Loucy (cell line): ENCODE data around the gene MEN1.

Source experiments
- H2AFZ ChIP-seq: fragments of 200-600 bp; sonication (generic); 2 replicates; pipeline ENCODE4 v1.6.0; 2016; ENCODE audit warnings: antibody characterized with exemption, mild to moderate bottlenecking, low read length, moderate library complexity
- H3F3A ChIP-seq: fragments of 200-600 bp; 2 replicates; pipeline ENCODE4 v1.6.0; 2016; ENCODE audit warnings: antibody characterized with exemption, low read depth, mild to moderate bottlenecking
- H3K27me3 ChIP-seq: fragments of 200-600 bp; sonication (generic); 2 replicates; pipeline ENCODE4 v1.6.1; 2014; ENCODE audit warnings: low read length, mild to moderate bottlenecking; ENCODE audit not compliant: insufficient read depth, poor library complexity, severe bottlenecking
- H3K36me3 ChIP-seq: fragments of 200-600 bp; sonication (generic); 2 replicates; pipeline ENCODE4 v1.6.1; 2016; ENCODE audit warnings: low read length; ENCODE audit not compliant: insufficient read depth
- H3K4me1 ChIP-seq: fragments of 200-600 bp; sonication (generic); 2 replicates; pipeline ENCODE4 v1.5.1; 2014; ENCODE audit warnings: low read length, mild to moderate bottlenecking; ENCODE audit not compliant: insufficient read depth, poor library complexity, severe bottlenecking
- H3K4me2 ChIP-seq: fragments of 200-600 bp; sonication (generic); 2 replicates; pipeline ENCODE4 v1.6.0; 2014; ENCODE audit warnings: antibody characterized with exemption, low read length, low read depth, mild to moderate bottlenecking; ENCODE audit not compliant: poor library complexity, severe bottlenecking
- H3K4me3 ChIP-seq: fragments of 200-600 bp; sonication (generic); 2 replicates; pipeline ENCODE4 v1.5.1; 2014; ENCODE audit warnings: low read length, mild to moderate bottlenecking, mixed read lengths; ENCODE audit not compliant: poor library complexity, severe bottlenecking
- H3K79me2 ChIP-seq: fragments of 200-600 bp; sonication (generic); 2 replicates; pipeline ENCODE4 v1.6.1; 2014; ENCODE audit warnings: low read length; ENCODE audit not compliant: insufficient read depth
- H3K9ac ChIP-seq: fragments of 200-600 bp; sonication (generic); 2 replicates; pipeline ENCODE4 v1.6.0; 2014; ENCODE audit warnings: mild to moderate bottlenecking, low read depth, low read length, moderate library complexity; ENCODE audit not compliant: poor library complexity, severe bottlenecking
- H3K9me2 ChIP-seq: fragments of 200-600 bp; sonication (generic); replicated peaks from 2 replicates; pipeline ENCODE4 v1.6.1; 2016; ENCODE audit warnings: low read depth, low read length, mixed read lengths
- H3K9me3 ChIP-seq: fragments of 200-600 bp; sonication (generic); 2 replicates; pipeline ENCODE4 v1.6.1; 2014; ENCODE audit warnings: mild to moderate bottlenecking, antibody characterized with exemption, low read length, low read depth; ENCODE audit not compliant: insufficient read depth
- H4K20me1 ChIP-seq: fragments of 200-600 bp; sonication (generic); 2 replicates; pipeline ENCODE4 v1.6.0; 2014; ENCODE audit warnings: antibody characterized with exemption, low read length, mild to moderate bottlenecking; ENCODE audit not compliant: insufficient read depth, poor library complexity, severe bottlenecking
- CTCF ChIP-seq: fragments of 200-600 bp; sonication (generic); conservative IDR thresholded peaks from 2 replicates; pipeline ENCODE4 v1.5.1; 2014; ENCODE audit warnings: mild to moderate bottlenecking, antibody characterized with exemption, low read length
- EZH2phosphoT487 ChIP-seq: fragments of 200-600 bp; IDR thresholded peaks from 2 replicates; pipeline ENCODE4 v1.6.1; 2018; ENCODE audit warnings: antibody characterized with exemption, mild to moderate bottlenecking, moderate library complexity, borderline replicate concordance

Gene MEN1

DNA sequence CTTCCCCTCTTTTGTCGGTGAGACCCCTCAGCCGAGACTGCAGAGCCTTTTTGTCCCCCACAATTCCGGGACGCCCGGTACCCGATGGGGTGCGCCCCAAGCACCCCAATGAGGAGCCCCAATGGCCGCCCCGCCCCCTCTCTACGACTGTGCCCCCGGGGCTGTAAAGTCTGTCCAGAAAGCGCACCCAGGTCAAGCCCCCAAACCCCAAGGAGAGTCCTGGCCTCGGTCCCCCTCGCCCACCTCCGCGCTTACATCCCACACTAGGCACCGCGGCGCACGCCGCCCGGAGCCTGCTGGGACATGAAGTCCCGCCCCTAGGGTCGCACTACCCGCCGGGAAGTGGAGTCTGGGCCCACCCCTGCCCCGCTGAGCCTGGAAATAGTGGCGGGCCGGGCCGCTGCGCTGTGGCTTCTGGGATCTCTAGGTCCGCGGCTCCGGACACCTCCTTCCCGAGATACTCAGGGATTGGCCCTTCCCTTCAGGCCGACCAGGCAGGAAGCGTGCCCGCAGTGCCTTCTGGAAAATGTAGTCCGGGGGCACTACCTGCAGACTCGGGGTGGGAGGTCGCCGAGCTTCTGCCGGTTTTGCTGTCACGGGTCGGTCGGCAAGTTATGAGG is at the start of gene MEN1:
TSS of gene MEN1 (minus strand) at position 281 of the 620 bp plus-strand sequence. CDS start 442 bp downstream, outside the sequence.
- Histone ChIP-seq H3K4me2 (peak within 1 kb of the TSS; percentile 96), H3K4me3 (peak within 1 kb of the TSS; percentile 94), H3K9me3 (no peaks in the 10 kb centered on the region), H3K36me3 (no peaks in the 10 kb centered on the region), H3K9me2 (no peaks in the 10 kb centered on the region), H4K20me1 (peaks cover 8% of the 10 kb centered on the region), H3K27me3 (no peaks in the 10 kb centered on the region), H3K9ac (peak within 1 kb of the TSS; percentile 85), H3F3A (no peaks in the 10 kb centered on the region), H3K79me2 (peaks cover 8% of the 10 kb centered on the region), H2AFZ (peak within 1 kb of the TSS; percentile 94), H3K4me1 (peaks cover 13% of the 10 kb centered on the region)
- TF ChIP-seq CTCF (no peak), EZH2phosphoT487 (no peak)

DNA sequence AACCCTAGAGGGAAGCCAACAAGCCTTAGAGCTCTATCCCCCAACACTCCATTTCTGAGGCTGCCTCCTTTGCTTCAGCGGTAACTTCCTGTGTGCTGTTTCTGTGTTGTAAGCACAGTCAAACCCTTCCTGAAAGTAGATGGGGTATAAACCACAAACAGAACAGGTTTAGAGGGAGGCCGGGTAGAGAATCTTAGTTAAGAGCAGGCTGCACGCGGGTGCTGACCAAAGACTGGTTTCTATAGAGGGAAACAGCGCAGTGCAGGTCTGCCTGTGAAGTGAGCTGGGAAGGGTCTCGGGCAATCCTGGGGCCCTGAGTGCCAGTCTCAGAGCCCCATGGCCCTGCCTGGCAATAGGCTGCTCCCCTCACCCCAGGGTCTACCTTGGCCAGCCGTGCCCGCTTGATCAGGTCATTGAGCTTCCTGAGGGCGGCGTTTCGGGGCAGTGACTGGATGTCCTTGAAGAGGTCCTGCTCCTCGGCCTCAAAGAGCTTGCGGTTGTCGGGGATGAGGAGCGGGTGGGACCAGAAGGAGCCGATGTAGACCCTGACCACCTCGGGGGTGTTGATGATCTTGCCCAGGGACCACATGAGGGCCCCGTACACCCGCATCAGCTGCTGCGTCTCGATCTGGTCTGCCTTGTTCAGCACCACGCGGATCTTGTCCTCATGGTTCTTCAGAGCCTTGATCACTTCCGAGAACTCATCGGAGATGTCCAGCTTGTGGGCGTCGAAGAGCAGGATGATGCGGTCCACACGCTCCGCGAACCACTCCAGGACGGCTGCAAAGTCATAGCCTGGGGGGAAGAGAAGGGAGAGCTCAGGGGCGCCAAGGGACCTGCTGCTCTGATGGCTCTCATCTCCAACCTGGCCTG is 49.4 kb upstream of the MEN1 start:
- Histone ChIP-seq H3K9ac (peak overlapping the region; percentile 77), H2AFZ (0 out of 2 replicates have a peak overlapping the region, but pooled peaks have one; percentile 4), H3F3A (peaks cover 13% of the 10 kb centered on the region), H4K20me1 (no peaks in the 10 kb centered on the region), H3K27me3 (no peaks in the 10 kb centered on the region), H3K9me3 (no peaks in the 10 kb centered on the region), H3K36me3 (peaks cover 27% of the 10 kb centered on the region; the same call in 1 of the 2 replicates), H3K4me3 (peak overlapping the region; percentile 61), H3K4me2 (peak overlapping the region; percentile 79), H3K4me1 (peaks cover 62% of the 10 kb centered on the region), H3K9me2 (no peaks in the 10 kb centered on the region), H3K79me2 (peaks cover 57% of the 10 kb centered on the region; the same call in 1 of the 2 replicates)
- 0 out of 2 replicates have a peak, but pooled peaks have one; percentile 8 for TF ChIP-seq CTCF
- TF ChIP-seq EZH2phosphoT487, result no peak

- H3K4me2 ChIP-seq, result peak overlapping the region; percentile 79
- peaks cover 13% of the 10 kb centered on the region for H3F3A ChIP-seq
- no peaks in the 10 kb centered on the region for H3K9me3 ChIP-seq
- no peaks in the 10 kb centered on the region for H3K27me3 ChIP-seq
- H3K36me3 ChIP-seq, result peaks cover 37% of the 10 kb centered on the region; the same call in 1 of the 2 replicates
- H3K4me1 ChIP-seq, result peaks cover 52% of the 10 kb centered on the region
- H3K4me3 ChIP-seq, result peak overlapping the region; percentile 61
- no peak overlapping the region for H2AFZ ChIP-seq
- TF ChIP-seq EZH2phosphoT487 (no peak), CTCF (no peak)
- H3K9ac ChIP-seq, result peak overlapping the region; percentile 77
- H3K9me2 ChIP-seq, result no peaks in the 10 kb centered on the region
- no peaks in the 10 kb centered on the region for H4K20me1 ChIP-seq
- H3K79me2 ChIP-seq, result peaks cover 46% of the 10 kb centered on the region; the same call in 1 of the 2 replicates
Observed at GRCh38 chr11:64858467-64859263, 48.3 kb upstream of the MEN1 start.
